Measurements from ENCODE around the gene OSBPL10. TPM values are rescaled to one million over a fixed set of nuclear protein-coding genes. Genes with fewer than 3 reads are reported as not detected.

The OSBPL10 gene
- total and polyA plus RNA-seq, 2 of the 8 experiments (the other 6 are each of a cell fraction or from before 2014, with no cell fraction given), result 26.2 to 86.7 TPM

DNA sequence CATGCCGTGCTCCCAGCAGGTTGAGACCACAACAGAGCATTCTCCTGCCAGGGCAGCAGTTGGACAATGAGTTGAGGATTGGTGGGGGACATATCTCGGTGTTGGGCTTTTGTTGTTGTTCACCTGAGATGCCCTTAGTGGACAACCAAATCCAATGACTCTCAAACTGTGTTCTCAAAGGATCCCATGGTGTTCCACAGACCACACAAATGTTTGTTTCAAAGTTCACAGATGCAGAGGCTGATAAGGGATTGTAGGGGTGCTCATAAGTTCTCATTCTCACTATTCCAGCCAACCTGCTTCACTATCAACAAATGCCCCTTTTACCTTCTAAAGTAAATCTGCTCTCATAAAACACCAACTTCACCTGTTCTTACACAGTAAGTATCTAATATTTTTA is 159.9 kb downstream of the OSBPL10 start (continued):
- TF ChIP-seq CHD7 (IDR thresholded peaks at IDR 0.05; ENCODE audit: insufficient replicate concordance, low read length) (no peak), FOSL1 (IDR thresholded peaks at IDR 0.05; ENCODE audit: insufficient read depth, low read depth, low read length) (no peak), SAP30 (IDR thresholded peaks at IDR 0.05; ENCODE audit: insufficient read depth, insufficient replicate concordance, low read length) (no peak), CREB1 (IDR thresholded peaks at IDR 0.05) (no peak), TBP (IDR thresholded peaks at IDR 0.05; ENCODE audit: low read depth, low read length) (no peak), RXRA (IDR thresholded peaks at IDR 0.05; ENCODE audit: insufficient read depth, low read depth, low read length) (no peak), RFX5 (IDR thresholded peaks at IDR 0.05; ENCODE audit: borderline replicate concordance, low read depth, low read length) (no peak), TAF7 (optimal IDR thresholded peaks at IDR 0.05; ENCODE audit: borderline replicate concordance, low read depth, low read length) (no peak)
- TF ChIP-seq, protein P1, sequence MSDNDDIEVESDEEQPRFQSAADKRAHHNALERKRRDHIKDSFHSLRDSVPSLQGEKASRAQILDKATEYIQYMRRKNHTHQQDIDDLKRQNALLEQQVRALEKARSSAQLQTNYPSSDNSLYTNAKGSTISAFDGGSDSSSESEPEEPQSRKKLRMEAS (IDR thresholded peaks at IDR 0.05), result no peak
- TF ChIP-seq, protein P2, sequence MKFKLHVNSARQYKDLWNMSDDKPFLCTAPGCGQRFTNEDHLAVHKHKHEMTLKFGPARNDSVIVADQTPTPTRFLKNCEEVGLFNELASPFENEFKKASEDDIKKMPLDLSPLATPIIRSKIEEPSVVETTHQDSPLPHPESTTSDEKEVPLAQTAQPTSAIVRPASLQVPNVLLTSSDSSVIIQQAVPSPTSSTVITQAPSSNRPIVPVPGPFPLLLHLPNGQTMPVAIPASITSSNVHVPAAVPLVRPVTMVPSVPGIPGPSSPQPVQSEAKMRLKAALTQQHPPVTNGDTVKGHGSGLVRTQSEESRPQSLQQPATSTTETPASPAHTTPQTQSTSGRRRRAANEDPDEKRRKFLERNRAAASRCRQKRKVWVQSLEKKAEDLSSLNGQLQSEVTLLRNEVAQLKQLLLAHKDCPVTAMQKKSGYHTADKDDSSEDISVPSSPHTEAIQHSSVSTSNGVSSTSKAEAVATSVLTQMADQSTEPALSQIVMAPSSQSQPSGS (IDR thresholded peaks at IDR 0.05; ENCODE audit: low read length), result no peak
